Mucosa of rectum (tissue), 2 donors: ENCODE measurements around the gene ITGAX.
"Not testable (repeated sequence)": the region's sequence is repeated elsewhere in the genome, so short reads cannot be mapped to it uniquely, and the experiment has no call there.

Source experiments
- H3K27ac ChIP-seq, 2 donors: one replicate each; pipeline ENCODE4 v1.7.0; 2013; ENCODE audit warnings: inconsistent platforms in 2 of 2, low read depth in 2 of 2, low read length in 2 of 2
- H3K27me3 ChIP-seq, 2 donors: one replicate each; pipeline ENCODE4 v1.7.0; 2013; ENCODE audit warnings: low read length in 2 of 2; ENCODE audit not compliant: control insufficient read depth in 2 of 2, insufficient read depth in 2 of 2
- H3K36me3 ChIP-seq, 2 donors: one replicate each; pipeline ENCODE4 v1.7.0; 2013; ENCODE audit warnings: low read length in 2 of 2; ENCODE audit not compliant: control insufficient read depth in 2 of 2, insufficient read depth in 2 of 2
- H3K4me1 ChIP-seq, 2 donors: one replicate each; pipeline ENCODE4 v1.7.0; 2013; ENCODE audit warnings: low read length in 2 of 2, mild to moderate bottlenecking in 1 of 2; ENCODE audit not compliant: control insufficient read depth in 2 of 2, insufficient read depth in 2 of 2
- H3K4me3 ChIP-seq, 2 donors: one replicate each; pipeline ENCODE4 v1.7.0; 2013; ENCODE audit warnings: low read length in 2 of 2
- H3K9ac ChIP-seq, 2 donors: one replicate each; pipeline ENCODE4 v1.7.0; 2013; ENCODE audit warnings: low read length in 2 of 2, low read depth in 1 of 2, mild to moderate bottlenecking in 1 of 2
- H3K9me3 ChIP-seq, 2 donors: one replicate each; pipeline ENCODE4 v1.7.0; 2013; ENCODE audit warnings: low read length in 2 of 2; ENCODE audit not compliant: control insufficient read depth in 2 of 2
- donor health status: healthy.
- donor health status: Normal muscosa, but diverticular disease.

Gene ITGAX

GRCh38 chr16:31410082-31410481 is 55.1 kb downstream of the ITGAX start:
- Histone ChIP-seq H3K27me3 (no peaks in the 10 kb centered on the region), H3K9me3 (no peaks in the 10 kb centered on the region), H3K4me3 (no peak overlapping the region), H3K9ac (no peak overlapping the region), H3K4me1 (no peaks in the 10 kb centered on the region), H3K27ac (no peak overlapping the region), H3K36me3 (no peaks in the 10 kb centered on the region)

- H3K27ac ChIP-seq: no peak overlapping the region
- no peaks in the 10 kb centered on the region for H3K27me3 ChIP-seq
- H3K9ac ChIP-seq: no peak overlapping the region
- no peaks in the 10 kb centered on the region for H3K9me3 ChIP-seq
- H3K36me3 ChIP-seq: no peaks in the 10 kb centered on the region
- H3K4me3 ChIP-seq: no peak overlapping the region
- no peaks in the 10 kb centered on the region for H3K4me1 ChIP-seq
These were observed 56.3 kb downstream of the ITGAX start for GRCh38 chr16:31411024-31411844.

- no peaks in the 10 kb centered on the region for H3K36me3 ChIP-seq
- H3K4me1 ChIP-seq: no peaks in the 10 kb centered on the region
- H3K27me3 ChIP-seq: no peaks in the 10 kb centered on the region
- no peak overlapping the region for H3K9ac ChIP-seq
- H3K9me3 ChIP-seq: no peaks in the 10 kb centered on the region
- H3K27ac ChIP-seq: no peak overlapping the region
- H3K4me3 ChIP-seq: no peak overlapping the region
These were observed 57.8 kb downstream of the ITGAX start for GRCh38 chr16:31412750-31413149.

- Histone ChIP-seq H3K27me3 (peaks cover 0 to 2% of the 10 kb centered on the region in 2 donors), H3K4me1 (no peaks in the 10 kb centered on the region), H3K9me3 (no peaks in the 10 kb centered on the region), H3K9ac (no peak overlapping the region), H3K4me3 (no peak overlapping the region), H3K27ac (no peak overlapping the region), H3K36me3 (no peaks in the 10 kb centered on the region)
These were observed 58.4 kb downstream of the ITGAX start for GRCh38 chr16:31413381-31413780.

- Histone ChIP-seq H3K27ac (no peak overlapping the region), H3K9me3 (no peaks in the 10 kb centered on the region)
These were observed 59.0 kb downstream of the ITGAX start for GRCh38 chr16:31413943-31414342.

GRCh38 chr16:31414706-31415105 is 59.7 kb downstream of the ITGAX start:
- H3K27me3 ChIP-seq: peaks cover 0 to 2% of the 10 kb centered on the region in 2 donors
- no peak overlapping the region for H3K9ac ChIP-seq
- no peaks in the 10 kb centered on the region for H3K36me3 ChIP-seq
- no peak overlapping the region for H3K27ac ChIP-seq
- H3K9me3 ChIP-seq: no peaks in the 10 kb centered on the region
- H3K4me3 ChIP-seq: no peak overlapping the region
- no peaks in the 10 kb centered on the region for H3K4me1 ChIP-seq

More at GRCh38 chr16:31413943-31414342, 59.0 kb downstream of the ITGAX start:
- Histone ChIP-seq H3K4me1 (no peaks in the 10 kb centered on the region), H3K27me3 (peaks cover 0 to 2% of the 10 kb centered on the region in 2 donors), H3K36me3 (no peaks in the 10 kb centered on the region), H3K9ac (no peak overlapping the region), H3K4me3 (no peak overlapping the region)

- Histone ChIP-seq H3K4me1 (no peaks in the 10 kb centered on the region), H3K27ac (no peak overlapping the region), H3K9ac (no peak overlapping the region), H3K36me3 (no peaks in the 10 kb centered on the region), H3K27me3 (peaks cover 0 to 2% of the 10 kb centered on the region in 2 donors), H3K9me3 (no peaks in the 10 kb centered on the region), H3K4me3 (no peak overlapping the region)
These were observed 61.4 kb downstream of the ITGAX start for GRCh38 chr16:31416371-31416770.

- H3K27me3 ChIP-seq, H3K36me3 ChIP-seq, H3K27ac ChIP-seq, H3K4me3 ChIP-seq, H3K9me3 ChIP-seq, H3K4me1 ChIP-seq, H3K9ac ChIP-seq: not testable (repeated sequence)
These were observed 62.1 kb downstream of the ITGAX start for GRCh38 chr16:31417036-31417435.

GRCh38 chr16:31417916-31418315 is 62.9 kb downstream of the ITGAX start:
- Histone ChIP-seq H3K4me1 (no peaks in the 10 kb centered on the region), H3K9ac (no peak overlapping the region), H3K9me3 (no peaks in the 10 kb centered on the region), H3K27ac (no peak overlapping the region), H3K36me3 (no peaks in the 10 kb centered on the region), H3K27me3 (peaks cover 0 to 2% of the 10 kb centered on the region in 2 donors), H3K4me3 (no peak overlapping the region)

GRCh38 chr16:31420037-31420436 is 65.1 kb downstream of the ITGAX start:
- H3K4me1 ChIP-seq: no peaks in the 10 kb centered on the region
- H3K9me3 ChIP-seq: no peaks in the 10 kb centered on the region
- peaks cover 2 to 4% of the 10 kb centered on the region in 2 donors for H3K27me3 ChIP-seq
- H3K9ac ChIP-seq: no peak overlapping the region
- no peak overlapping the region for H3K4me3 ChIP-seq
- H3K36me3 ChIP-seq: no peaks in the 10 kb centered on the region
- no peak overlapping the region for H3K27ac ChIP-seq
